Psoas muscle (tissue), 8 donors: ENCODE data around the gene APOLD1. TPM values are rescaled to one million over a fixed set of nuclear protein-coding genes. Genes with fewer than 3 reads are reported as not detected.
A peak's percentile ranks its signal among the peaks of the same experiment; 100 is the strongest.

Experiments
- ATAC-seq, 4 donors: fragments of 200-7000 bp; cut with Tn5 transposase; one replicate each; pipeline ENCODE4 v1.9.1; 2020; ENCODE audit warnings: moderate library complexity in 3 of 4, mild to moderate bottlenecking in 2 of 4
- DNase-seq, 2 donors: peaks; one replicate each; pipeline ENCODE4 v3.0.0-alpha.2; 2020
- H3K27ac ChIP-seq: fragments of 200-600 bp; one replicate; pipeline ENCODE4 v1.8.0; 2022
- H3K27me3 ChIP-seq, 3 donors: fragments of 200-600 bp in 1 of 3; one replicate each; pipeline versions ENCODE4 v1.6.1 to v1.8.0; 2013 to 2022; ENCODE audit warnings: low read length in 2 of 3, mild to moderate bottlenecking in 2 of 3, moderate library complexity in 1 of 3; ENCODE audit not compliant: insufficient read depth in 3 of 3
- H3K36me3 ChIP-seq, 2 donors: fragments of 200-600 bp in 1 of 2; one replicate each; pipeline versions ENCODE4 v1.6.1 to v1.8.0; 2013 to 2022; ENCODE audit warnings: low read depth in 1 of 2, mild to moderate bottlenecking in 1 of 2, moderate library complexity in 1 of 2; ENCODE audit not compliant: insufficient read depth in 1 of 2
- H3K4me1 ChIP-seq: fragments of 200-600 bp; one replicate; pipeline ENCODE4 v1.8.0; 2022
- H3K4me3 ChIP-seq: fragments of 200-600 bp; one replicate; pipeline ENCODE4 v1.8.0; 2022; ENCODE audit warnings: mild to moderate bottlenecking
- H3K9me3 ChIP-seq: fragments of 200-600 bp; one replicate; pipeline ENCODE4 v1.8.0; 2022
- WGBS, 3 donors: extraction: QIAGEN DNeasy Blood & Tissue Kit; methylation state at CpG; one replicate each; pipeline versions ENCODE4 v1.1.6 to v1.1.7; 2013; 5-methylcytosine and 5-hydroxymethylcytosine counted together
- intact Hi-C, 2 donors: fragments of 100-400 bp; cut with DNase I; formaldehyde crosslinking; loops; one replicate each; pipeline versions ENCODE4 v1.11.0 to v1.14.2; 2022
- polyA plus RNA-seq, 3 donors: library from polyadenylated mRNA; stranded (reverse); fragments of 200-250 nt; gene quantifications; one replicate each; pipeline ENCODE4 v1.2.3, GENCODE V29; 2013
- total RNA-seq, 4 donors: library from RNA; stranded (reverse); fragmentation: NEBNext Ultra II Directional in 2 of 4; extraction: Animal tissue kit (Norgen Biotek cat#: 25700) in 2 of 4; gene quantifications; one replicate each; pipeline versions ENCODE4 v1.2.1 to v1.2.4, GENCODE V29; 2021 to 2023
- TF ChIP-seq, protein P1 (sequence below): fragments of 200-600 bp; IDR thresholded peaks from one replicate; pipeline ENCODE4 v1.8.0; 2022; ENCODE audit warnings: antibody characterized with exemption
- donor health status: healthy with polysubstance abuse.
- donor health status: DM: no; HTN: no; CAD: no; lungs with moderate emphysema.
- donor health status: Bipolar disorder and iron deficiency.
- donor health status: healthy.
- donor health status: DM: yes; HTN: yes; CAD: no.
- donor health status: DM: no; HTN: no; CAD: no.
- donor health status: DM: no; HTN: no; CAD: no.
- donor health status: DM: yes; HTN: yes; CAD: no.

Gene APOLD1
- total and polyA plus RNA-seq, 7 donors = 6.1 to 22.6 (median 17.0) TPM

DNA sequence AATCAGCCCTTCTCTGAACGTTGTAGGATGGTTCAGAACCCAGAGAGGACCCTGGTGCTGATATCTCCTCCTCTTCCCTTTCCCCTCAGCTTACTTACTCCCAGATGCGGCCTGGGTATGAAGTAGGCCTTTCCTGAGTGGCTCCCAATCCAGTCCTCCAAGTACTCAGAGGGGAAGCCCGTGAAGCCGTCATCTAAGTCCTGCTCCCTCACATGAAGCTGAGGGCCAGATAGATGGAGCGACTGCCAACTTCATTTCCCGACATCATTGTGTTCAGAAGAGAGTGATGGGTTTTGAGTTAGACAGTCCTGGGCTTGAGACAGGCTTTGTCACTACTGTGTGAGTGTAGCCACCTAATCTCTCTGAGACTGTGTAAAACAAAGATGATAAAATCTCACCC is 2.7 kb downstream of the APOLD1 start:
- Histone ChIP-seq H3K4me1 (peaks cover 24% of the 10 kb centered on the region), H3K4me3 (peak overlapping the region; percentile 92), H3K27me3 (no peaks in the 10 kb centered on the region), H3K27ac (peak overlapping the region; percentile 95), H3K9me3 (no peaks in the 10 kb centered on the region), H3K36me3 (no peaks in the 10 kb centered on the region)
- intact Hi-C loops = loop anchor here (5.0 kb wide), 3 partner anchors 71 to 1579 kb away; partner anchors contain the start of genes ATF7IP (in 1 of the 2) and CDKN1B (in 1 of the 2)
- 49 to 54% (median 51%) methylated on average over 6 of the region's 6 CpGs for whole genome bisulfite sequencing, 3 donors
- TF ChIP-seq, protein P1, sequence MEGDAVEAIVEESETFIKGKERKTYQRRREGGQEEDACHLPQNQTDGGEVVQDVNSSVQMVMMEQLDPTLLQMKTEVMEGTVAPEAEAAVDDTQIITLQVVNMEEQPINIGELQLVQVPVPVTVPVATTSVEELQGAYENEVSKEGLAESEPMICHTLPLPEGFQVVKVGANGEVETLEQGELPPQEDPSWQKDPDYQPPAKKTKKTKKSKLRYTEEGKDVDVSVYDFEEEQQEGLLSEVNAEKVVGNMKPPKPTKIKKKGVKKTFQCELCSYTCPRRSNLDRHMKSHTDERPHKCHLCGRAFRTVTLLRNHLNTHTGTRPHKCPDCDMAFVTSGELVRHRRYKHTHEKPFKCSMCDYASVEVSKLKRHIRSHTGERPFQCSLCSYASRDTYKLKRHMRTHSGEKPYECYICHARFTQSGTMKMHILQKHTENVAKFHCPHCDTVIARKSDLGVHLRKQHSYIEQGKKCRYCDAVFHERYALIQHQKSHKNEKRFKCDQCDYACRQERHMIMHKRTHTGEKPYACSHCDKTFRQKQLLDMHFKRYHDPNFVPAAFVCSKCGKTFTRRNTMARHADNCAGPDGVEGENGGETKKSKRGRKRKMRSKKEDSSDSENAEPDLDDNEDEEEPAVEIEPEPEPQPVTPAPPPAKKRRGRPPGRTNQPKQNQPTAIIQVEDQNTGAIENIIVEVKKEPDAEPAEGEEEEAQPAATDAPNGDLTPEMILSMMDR = no peak
- no peak for DNase-seq
- no peak for ATAC-seq

DNA sequence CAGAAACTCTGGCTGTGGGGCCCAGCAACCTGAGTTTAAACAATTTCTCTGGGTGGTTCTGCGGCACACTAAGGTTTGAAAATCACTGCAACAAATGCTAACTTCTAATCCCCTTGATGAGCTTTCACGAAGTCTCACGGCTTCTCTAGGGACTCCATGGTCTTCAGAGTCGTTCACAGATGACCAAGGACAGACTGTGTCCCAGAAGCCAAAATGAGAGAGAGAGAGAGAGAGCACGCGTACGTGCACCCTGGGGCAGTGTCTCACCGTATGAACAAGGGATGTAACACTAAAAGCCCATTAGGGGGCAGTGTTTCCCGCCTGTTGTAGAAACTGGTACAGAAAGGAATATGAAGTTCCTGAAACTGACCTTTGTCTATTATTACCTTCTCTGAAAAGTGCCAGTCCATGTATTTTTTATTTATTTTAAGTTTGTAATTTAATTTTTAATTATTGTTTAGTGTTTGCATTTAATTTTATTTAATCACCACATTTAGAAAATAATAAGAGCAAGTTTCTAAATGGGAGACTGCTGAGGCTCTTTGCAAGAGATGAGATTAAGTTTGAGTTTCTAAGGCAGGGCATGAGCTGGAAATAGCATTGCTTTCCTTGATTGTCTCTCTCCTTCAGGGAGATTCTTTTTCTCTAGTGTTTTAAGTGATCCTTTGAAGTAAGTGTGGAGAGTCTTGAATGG is 3.4 kb downstream of the APOLD1 start:
- intact Hi-C loops = loop anchor here (5.0 kb wide), 3 partner anchors 72 to 1578 kb away; partner anchors contain the start of genes ATF7IP (in 1 of the 2) and CDKN1B (in 1 of the 2)
- TF ChIP-seq, protein P1 = peak; percentile 84
- no peaks in the 10 kb centered on the region for H3K36me3 ChIP-seq
- peak overlapping the region; percentile 95 for H3K27ac ChIP-seq
- H3K9me3 ChIP-seq = no peaks in the 10 kb centered on the region
- H3K27me3 ChIP-seq = no peaks in the 10 kb centered on the region
- 13 to 18% (median 17%) methylated on average over 9 of the region's 9 CpGs for WGBS, 3 donors
- ATAC-seq (peak; percentile 47 to 66 (median 64)), DNase-seq (peak; percentile 34 to 65)
- peak overlapping the region; percentile 92 for H3K4me3 ChIP-seq
- peaks cover 24% of the 10 kb centered on the region for H3K4me1 ChIP-seq

DNA sequence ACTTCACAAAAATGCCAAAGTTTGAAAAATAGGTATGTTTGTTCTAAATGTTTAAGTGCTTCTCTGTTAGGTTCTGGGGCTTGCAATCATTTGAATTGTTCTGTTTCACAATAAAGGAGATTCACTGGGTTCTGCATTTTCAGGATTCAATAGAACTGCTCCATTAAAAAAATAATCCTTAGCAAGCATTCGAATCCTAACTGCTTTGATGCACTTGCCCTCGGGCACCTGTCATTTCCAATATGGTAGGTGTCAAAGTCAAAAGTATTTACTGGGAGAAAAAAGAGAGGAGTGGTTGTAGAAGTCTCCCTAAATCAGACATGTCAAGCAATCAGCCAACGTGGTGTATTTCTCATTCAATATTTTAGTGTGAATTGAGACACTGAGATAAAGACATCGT is 5.5 kb downstream of the APOLD1 start:
- H3K27me3 ChIP-seq = no peaks in the 10 kb centered on the region
- no peak overlapping the region for H3K4me3 ChIP-seq
- intact Hi-C loops = loop anchor here in 1 of 2 donors (10.0 kb wide), 1 partner anchor 194 kb away; no protein-coding TSS in a partner anchor
- no peak for DNase-seq
- no peaks in the 10 kb centered on the region for H3K36me3 ChIP-seq
- no peak for ATAC-seq
- H3K4me1 ChIP-seq = peaks cover 24% of the 10 kb centered on the region
- no peak overlapping the region for H3K27ac ChIP-seq
- 59 to 72% (median 66%) methylated on average over 4 of the region's 4 CpGs for WGBS, 3 donors
- TF ChIP-seq, protein P1 = no peak
- H3K9me3 ChIP-seq = no peaks in the 10 kb centered on the region

DNA sequence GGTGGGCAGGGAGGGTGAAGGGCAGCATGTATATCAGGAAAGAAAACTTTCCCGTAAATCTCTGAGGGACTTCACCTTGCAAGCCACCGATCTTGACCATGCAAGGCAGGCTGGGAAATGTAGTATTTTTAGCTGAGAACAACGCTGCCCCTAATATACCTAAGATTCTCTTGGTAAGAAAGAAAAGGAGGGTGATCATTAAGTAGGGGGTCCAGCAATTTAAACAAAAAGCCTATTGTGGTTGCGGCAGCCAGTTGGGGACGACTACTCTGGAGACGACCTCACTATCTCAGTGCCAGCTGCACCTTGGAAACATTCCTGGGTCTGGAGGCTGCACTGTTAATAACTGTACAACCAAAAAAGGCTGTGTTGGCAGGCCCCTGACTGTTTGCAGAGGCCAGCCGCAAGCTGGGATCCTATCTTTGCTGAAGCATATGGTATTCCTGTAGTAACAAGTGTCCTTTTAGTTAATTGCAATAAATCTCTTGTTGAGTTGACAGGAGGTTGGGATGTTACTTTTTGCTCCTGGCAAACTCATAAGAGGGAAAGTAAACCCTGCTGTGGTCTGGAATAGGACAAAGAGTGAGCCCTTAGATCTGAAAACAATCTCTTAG is 6.4 kb downstream of the APOLD1 start:
- Histone ChIP-seq H3K4me3 (peak overlapping the region; percentile 60), H3K27ac (peak overlapping the region; percentile 41), H3K9me3 (no peaks in the 10 kb centered on the region), H3K27me3 (no peaks in the 10 kb centered on the region), H3K36me3 (no peaks in the 10 kb centered on the region), H3K4me1 (peaks cover 20% of the 10 kb centered on the region)
- no peak for DNase-seq
- ATAC-seq = no peak
- intact Hi-C loops = loop anchor here in 1 of 2 donors (10.0 kb wide), 1 partner anchor 193 kb away; no protein-coding TSS in a partner anchor
- WGBS, 3 donors = 4 to 9% (median 8%) methylated on average over 7 of the region's 7 CpGs
- TF ChIP-seq, protein P1 = no peak
